Measurements from ENCODE around the gene KPNA1. TPM values are rescaled to one million over a fixed set of nuclear protein-coding genes. Genes with fewer than 3 reads are reported as not detected.

KPNA1 gene
- total and polyA plus RNA-seq, 2 of the 13 experiments (the other 11 are each of a cell fraction or from before 2014, with no cell fraction given), result 15.4 to 30.0 TPM

DNA sequence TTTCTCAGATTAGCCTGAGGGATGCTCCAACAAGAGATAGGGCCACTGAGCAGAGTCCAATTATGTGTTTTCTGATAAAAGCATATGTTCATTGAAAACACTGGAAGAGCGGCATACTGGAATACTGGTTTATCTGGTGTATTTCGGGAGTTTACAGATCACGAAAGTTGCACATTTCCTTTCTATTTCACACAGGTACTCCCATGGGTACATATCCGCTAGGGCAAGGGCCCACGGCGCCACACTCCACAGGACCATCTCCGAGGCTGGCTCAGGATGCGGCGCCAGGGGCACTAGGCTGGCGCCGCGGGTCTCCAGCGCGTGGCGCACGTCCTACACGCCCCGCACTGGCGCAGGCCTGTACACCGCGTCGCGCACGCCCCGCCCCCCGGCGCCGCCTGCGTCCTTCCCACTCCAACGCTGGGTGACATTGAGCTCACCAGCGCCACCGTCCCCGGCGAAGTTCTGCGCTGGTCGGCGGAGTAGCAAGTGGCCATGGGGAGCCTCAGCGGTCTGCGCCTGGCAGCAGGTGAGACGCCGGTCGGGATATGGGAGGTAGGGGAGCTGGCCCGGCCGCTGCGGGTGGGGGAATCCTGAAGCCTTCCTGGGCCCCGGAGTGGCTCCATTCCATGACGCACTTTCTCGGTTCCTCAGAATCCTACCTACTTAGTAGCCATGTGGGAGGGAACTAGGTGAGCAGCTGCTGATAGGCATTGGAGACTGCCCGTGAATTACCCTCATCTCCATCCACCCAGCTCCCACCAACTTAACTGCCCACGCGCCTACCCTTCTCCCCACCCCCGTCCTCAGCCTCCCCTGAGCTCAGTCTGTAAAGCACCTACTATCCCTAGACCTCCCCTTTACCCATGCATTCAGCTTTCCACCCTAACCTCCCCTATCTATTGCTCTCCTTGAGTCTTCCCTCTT lies 130.7 kb downstream of the KPNA1 start, which contains the start of gene FAM162A (continued):
- TF ChIP-seq ARHGAP35 (CRISPR knock-in tag; IDR thresholded peaks at IDR 0.05; ENCODE audit: borderline replicate concordance), result peak; percentile 58
- peak; percentile 67; the same call in 1 of the 2 replicates for TF ChIP-seq ZNF766 (CRISPR knock-in tag; IDR thresholded peaks at IDR 0.05; ENCODE audit: borderline replicate concordance)
- TF ChIP-seq ZNF850 (CRISPR knock-in tag; conservative IDR thresholded peaks at IDR 0.05), result no peak
- peak; percentile 77; the same call in 1 of the 2 replicates for TF ChIP-seq ZBTB43 (CRISPR knock-in tag; conservative IDR thresholded peaks at IDR 0.05)
- TF ChIP-seq MEF2D (CRISPR knock-in tag; IDR thresholded peaks at IDR 0.05), result peak; percentile 61; the same call in 1 of the 2 replicates
- no peak for TF ChIP-seq ZNF20 (CRISPR knock-in tag; IDR thresholded peaks at IDR 0.05)
- TF ChIP-seq IRF2 (CRISPR knock-in tag; IDR thresholded peaks at IDR 0.05), result peak; percentile 96
- TF ChIP-seq ZBTB3 (CRISPR knock-in tag; IDR thresholded peaks at IDR 0.05; ENCODE audit: borderline replicate concordance, low read depth), result peak; percentile 58; the same call in 1 of the 2 replicates
- TF ChIP-seq TEAD3 (CRISPR knock-in tag; optimal IDR thresholded peaks at IDR 0.05; ENCODE audit: borderline replicate concordance), result peak; percentile 83
- TF ChIP-seq ZBTB39 (CRISPR knock-in tag; IDR thresholded peaks at IDR 0.05), result peak; percentile 74; the same call in 1 of the 2 replicates
- TF ChIP-seq, protein P1, sequence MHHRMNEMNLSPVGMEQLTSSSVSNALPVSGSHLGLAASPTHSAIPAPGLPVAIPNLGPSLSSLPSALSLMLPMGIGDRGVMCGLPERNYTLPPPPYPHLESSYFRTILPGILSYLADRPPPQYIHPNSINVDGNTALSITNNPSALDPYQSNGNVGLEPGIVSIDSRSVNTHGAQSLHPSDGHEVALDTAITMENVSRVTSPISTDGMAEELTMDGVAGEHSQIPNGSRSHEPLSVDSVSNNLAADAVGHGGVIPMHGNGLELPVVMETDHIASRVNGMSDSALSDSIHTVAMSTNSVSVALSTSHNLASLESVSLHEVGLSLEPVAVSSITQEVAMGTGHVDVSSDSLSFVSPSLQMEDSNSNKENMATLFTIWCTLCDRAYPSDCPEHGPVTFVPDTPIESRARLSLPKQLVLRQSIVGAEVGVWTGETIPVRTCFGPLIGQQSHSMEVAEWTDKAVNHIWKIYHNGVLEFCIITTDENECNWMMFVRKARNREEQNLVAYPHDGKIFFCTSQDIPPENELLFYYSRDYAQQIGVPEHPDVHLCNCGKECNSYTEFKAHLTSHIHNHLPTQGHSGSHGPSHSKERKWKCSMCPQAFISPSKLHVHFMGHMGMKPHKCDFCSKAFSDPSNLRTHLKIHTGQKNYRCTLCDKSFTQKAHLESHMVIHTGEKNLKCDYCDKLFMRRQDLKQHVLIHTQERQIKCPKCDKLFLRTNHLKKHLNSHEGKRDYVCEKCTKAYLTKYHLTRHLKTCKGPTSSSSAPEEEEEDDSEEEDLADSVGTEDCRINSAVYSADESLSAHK (CRISPR knock-in tag; IDR thresholded peaks at IDR 0.05; ENCODE audit: borderline replicate concordance), result no peak
- no peak for TF ChIP-seq ZNF468 (CRISPR knock-in tag; IDR thresholded peaks at IDR 0.05)
- TF ChIP-seq SMARCC2 (IDR thresholded peaks at IDR 0.05), result no peak
- TF ChIP-seq ZNF564 (CRISPR knock-in tag; IDR thresholded peaks at IDR 0.05), result peak; percentile 90; the same call in 1 of the 2 replicates
- no peak for TF ChIP-seq ZNF326 (CRISPR knock-in tag; IDR thresholded peaks at IDR 0.05; ENCODE audit: borderline replicate concordance)
- TF ChIP-seq ZNF567 (CRISPR knock-in tag; IDR thresholded peaks at IDR 0.05; ENCODE audit: borderline replicate concordance), result 0 out of 2 replicates have a peak, but pooled peaks have one; percentile 74
- no peak for TF ChIP-seq SMARCE1 (IDR thresholded peaks at IDR 0.05; ENCODE audit: borderline replicate concordance)
- TF ChIP-seq CENPBD1 (CRISPR knock-in tag; IDR thresholded peaks at IDR 0.05; ENCODE audit: borderline replicate concordance, low read depth), result peak; percentile 91; the same call in 1 of the 2 replicates
- TF ChIP-seq, protein P2, sequence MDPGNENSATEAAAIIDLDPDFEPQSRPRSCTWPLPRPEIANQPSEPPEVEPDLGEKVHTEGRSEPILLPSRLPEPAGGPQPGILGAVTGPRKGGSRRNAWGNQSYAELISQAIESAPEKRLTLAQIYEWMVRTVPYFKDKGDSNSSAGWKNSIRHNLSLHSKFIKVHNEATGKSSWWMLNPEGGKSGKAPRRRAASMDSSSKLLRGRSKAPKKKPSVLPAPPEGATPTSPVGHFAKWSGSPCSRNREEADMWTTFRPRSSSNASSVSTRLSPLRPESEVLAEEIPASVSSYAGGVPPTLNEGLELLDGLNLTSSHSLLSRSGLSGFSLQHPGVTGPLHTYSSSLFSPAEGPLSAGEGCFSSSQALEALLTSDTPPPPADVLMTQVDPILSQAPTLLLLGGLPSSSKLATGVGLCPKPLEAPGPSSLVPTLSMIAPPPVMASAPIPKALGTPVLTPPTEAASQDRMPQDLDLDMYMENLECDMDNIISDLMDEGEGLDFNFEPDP (CRISPR knock-in tag; conservative IDR thresholded peaks at IDR 0.05), result no peak

Data from HepG2 (cell line).